H1 (cell line): ENCODE results near the gene CDH10. TPM values are rescaled to one million over a fixed set of nuclear protein-coding genes. Genes with fewer than 3 reads are reported as not detected.

ENCODE experiments used
- CTCF ChIA-PET: fragments of 300-600 bp; sonication (Branson Sonifier 250); formaldehyde crosslinking; loops from one replicate; lab custom pipeline; 2021; ENCODE audit not compliant: partially characterized antibody; lab: Charles Lee
- POLR2A ChIA-PET: fragments of 300-600 bp; sonication (Branson Sonifier 250); formaldehyde crosslinking; loops from one replicate; lab custom pipeline; 2021; ENCODE audit warnings: inconsistent platforms; ENCODE audit not compliant: partially characterized antibody; lab: Charles Lee
- DNase-seq, 2 experiments: peaks; one replicate each; pipeline versions ENCODE4 v3.0.0 to v3.0.0-alpha.2; 2010 to 2022; ENCODE audit warnings: low spot score in 2 of 2, low read depth in 1 of 2, mixed read lengths in 1 of 2
- FAIRE-seq: peaks from 2 replicates; lab custom pipeline; 2011; peaks lifted over from hg19 to GRCh38; lab: Jason Lieb, UNC
- H2AFZ ChIP-seq: 2 replicates; pipeline ENCODE4 v1.8.1; 2012; ENCODE audit warnings: low read length, inconsistent platforms
- H2AK5ac ChIP-seq: 2 replicates; pipeline ENCODE4 v1.6.1; 2013; ENCODE audit warnings: low read depth, low read length
- H2BK120ac ChIP-seq: replicated peaks from 2 replicates; pipeline ENCODE3; 2013; ENCODE audit warnings: low read depth, low read length, inconsistent platforms
- H2BK12ac ChIP-seq: 2 replicates; pipeline ENCODE4 v1.6.1; 2013; ENCODE audit warnings: low read depth, low read length
- H2BK15ac ChIP-seq: 2 replicates; pipeline ENCODE4 v1.6.1; 2013; ENCODE audit warnings: low read length
- H2BK20ac ChIP-seq: 2 replicates; pipeline ENCODE4 v1.6.1; 2013; ENCODE audit warnings: low read length
- H2BK5ac ChIP-seq: 2 replicates; pipeline ENCODE4 v1.6.1; 2013; ENCODE audit warnings: low read depth, low read length
- H3K14ac ChIP-seq: 2 replicates; pipeline ENCODE4 v1.6.1; 2013; ENCODE audit warnings: inconsistent platforms; ENCODE audit not compliant: insufficient read length
- H3K18ac ChIP-seq: 2 replicates; pipeline ENCODE4 v1.6.1; 2013; ENCODE audit warnings: low read length; ENCODE audit errors: extremely low read depth
- H3K23ac ChIP-seq: 2 replicates; pipeline ENCODE4 v1.6.1; 2013; ENCODE audit warnings: inconsistent platforms; ENCODE audit not compliant: insufficient read length
- H3K23me2 ChIP-seq: 2 replicates; pipeline ENCODE4 v1.6.1; 2013; ENCODE audit warnings: low read depth, low read length
- H3K27ac ChIP-seq: 2 replicates; pipeline ENCODE4 v1.6.1; 2011; ENCODE audit warnings: low read depth, low read length, inconsistent platforms
- H3K27me3 ChIP-seq, 4 experiments: replicated peaks in 1 of 4; 1 replicate in 1 of 4; 2 replicates in 3 of 4; pipeline versions ENCODE4 v1.6.1 to v1.8.1; 2011 to 2013; ENCODE audit warnings: low read length in 3 of 4, mild to moderate bottlenecking in 3 of 4, inconsistent platforms in 2 of 4, mixed read lengths in 2 of 4, moderate library complexity in 1 of 4; ENCODE audit not compliant: control insufficient read depth in 3 of 4, insufficient read depth in 3 of 4; ENCODE audit errors: extremely low read depth in 1 of 4
- H3K36me3 ChIP-seq, 4 experiments: 2 replicates each; pipeline versions ENCODE4 v1.6.1 to v1.8.1; 2011 to 2013; ENCODE audit warnings: mild to moderate bottlenecking in 4 of 4, low read length in 3 of 4, moderate library complexity in 2 of 4, control low read depth in 1 of 4, inconsistent platforms in 1 of 4; ENCODE audit not compliant: insufficient read depth in 4 of 4, control insufficient read depth in 2 of 4
- H3K4ac ChIP-seq: replicated peaks from 2 replicates; pipeline ENCODE3; 2013; ENCODE audit warnings: low read length, low read depth, mixed read lengths, inconsistent platforms; ENCODE audit not compliant: insufficient read length
- H3K4me1 ChIP-seq, 4 experiments: replicated peaks in 1 of 4; 1 replicate in 1 of 4; 2 replicates in 3 of 4; pipeline versions ENCODE4 v1.6.1 to v1.8.1; 2011 to 2013; ENCODE audit warnings: low read length in 3 of 4, inconsistent platforms in 2 of 4, mixed read lengths in 1 of 4; ENCODE audit not compliant: insufficient read depth in 4 of 4, control insufficient read depth in 3 of 4
- H3K4me2 ChIP-seq, 2 experiments: 2 replicates each; pipeline versions ENCODE4 v1.6.1 to v1.8.1; 2011 to 2013; ENCODE audit warnings: low read depth in 2 of 2, low read length in 2 of 2, control low read depth in 1 of 2, inconsistent platforms in 1 of 2, mild to moderate bottlenecking in 1 of 2; ENCODE audit not compliant: insufficient read depth in 1 of 2
- H3K4me3 ChIP-seq, 4 experiments: fragments of 200-600, 300-600 bp in 1 of 4; sonication (generic), shearing (Covaris generic), sonication (Bioruptor Twin) in 1 of 4; 2 replicates each; pipeline versions ENCODE4 v1.5.1 to v1.8.1; 2011 to 2016; ENCODE audit warnings: low read length in 4 of 4, low read depth in 3 of 4, control low read depth in 2 of 4, inconsistent platforms in 2 of 4, mild to moderate bottlenecking in 2 of 4, mixed read lengths in 1 of 4, moderate library complexity in 1 of 4; ENCODE audit not compliant: insufficient read depth in 2 of 4; ENCODE audit errors: extremely low read depth in 1 of 4
- H3K56ac ChIP-seq: replicated peaks from 2 replicates; pipeline ENCODE3; 2013; ENCODE audit warnings: low read depth, mild to moderate bottlenecking, mixed read lengths, low read length, inconsistent platforms; ENCODE audit not compliant: insufficient read length
- H3K79me1 ChIP-seq: 2 replicates; pipeline ENCODE4 v1.6.1; 2013; ENCODE audit warnings: low read depth, low read length, control low read depth
- H3K79me2 ChIP-seq, 2 experiments: 2 replicates each; pipeline versions ENCODE4 v1.6.1 to v1.8.1; 2012 to 2013; ENCODE audit warnings: low read length in 2 of 2, mild to moderate bottlenecking in 2 of 2, inconsistent platforms in 1 of 2; ENCODE audit not compliant: insufficient read depth in 2 of 2, control insufficient read depth in 1 of 2
- H3K9ac ChIP-seq, 4 experiments: replicated peaks in 1 of 4; 1 replicate in 1 of 4; 2 replicates in 3 of 4; pipeline versions ENCODE4 v1.6.1 to v1.8.1; 2011 to 2013; ENCODE audit warnings: low read depth in 3 of 4, low read length in 3 of 4, control low read depth in 2 of 4, mild to moderate bottlenecking in 2 of 4, moderate library complexity in 2 of 4, inconsistent platforms in 1 of 4; ENCODE audit errors: extremely low read depth in 1 of 4
- H3K9me3 ChIP-seq, 2 experiments: 2 replicates each; pipeline versions ENCODE4 v1.6.1 to v1.8.1; 2012 to 2013; ENCODE audit warnings: mild to moderate bottlenecking in 2 of 2, moderate library complexity in 2 of 2, control low read depth in 1 of 2, inconsistent platforms in 1 of 2, low read depth in 1 of 2, low read length in 1 of 2, mixed read lengths in 1 of 2; ENCODE audit not compliant: insufficient read depth in 2 of 2
- H4K20me1 ChIP-seq, 2 experiments: replicated peaks in 1 of 2; 2 replicates each; pipeline versions ENCODE3 to v1.8.1; 2011 to 2013; ENCODE audit warnings: inconsistent platforms in 2 of 2, low read length in 2 of 2, mild to moderate bottlenecking in 1 of 2; ENCODE audit not compliant: insufficient read depth in 2 of 2, control insufficient read depth in 1 of 2
- H4K5ac ChIP-seq: 2 replicates; pipeline ENCODE4 v1.6.1; 2013; ENCODE audit warnings: low read length, low read depth, mixed read lengths, inconsistent platforms; ENCODE audit not compliant: insufficient read length
- H4K8ac ChIP-seq: 2 replicates; pipeline ENCODE4 v1.8.0; 2013; ENCODE audit warnings: mild to moderate bottlenecking, moderate library complexity, low read length, inconsistent platforms; ENCODE audit not compliant: insufficient read depth; ENCODE audit errors: extremely low read depth
- H4K91ac ChIP-seq: replicated peaks from 2 replicates; pipeline ENCODE3; 2013; ENCODE audit warnings: low read length, mixed read lengths, inconsistent platforms; ENCODE audit not compliant: insufficient read length
- CBX8 ChIP-seq: fragments of 300-800, 300-1000 bp; sonication (generic); IDR thresholded peaks from 2 replicates; pipeline ENCODE4 v1.7.1; 2016; ENCODE audit warnings: low read depth, low read length, borderline replicate concordance
- CEBPB ChIP-seq: IDR thresholded peaks from 2 replicates; pipeline ENCODE4 v1.6.1; 2012; ENCODE audit warnings: low read depth, low read length
- GABPA ChIP-seq: IDR thresholded peaks from 2 replicates; pipeline ENCODE4 v1.6.1; 2011; ENCODE audit warnings: mild to moderate bottlenecking, low read length, moderate library complexity, borderline replicate concordance; ENCODE audit not compliant: insufficient read depth
- JUND ChIP-seq: IDR thresholded peaks from 2 replicates; pipeline ENCODE4 v1.6.1; 2011; ENCODE audit warnings: mild to moderate bottlenecking, improper control_type of control experiment, low read length
- KDM4A ChIP-seq: IDR thresholded peaks from one replicate; pipeline ENCODE4 v1.7.1; 2012; ENCODE audit warnings: low read depth, mild to moderate bottlenecking, moderate library complexity, low read length, inconsistent platforms; ENCODE audit not compliant: severe bottlenecking
- YY1 ChIP-seq: IDR thresholded peaks from 2 replicates; pipeline ENCODE4 v1.6.1; 2011; ENCODE audit warnings: low read depth, mild to moderate bottlenecking, low read length
- WGBS, 2 experiments: shearing (Covaris generic) in 1 of 2; methylation state at CpG; one replicate each; pipeline versions ENCODE4 v1.1.6 to v1.1.7; 2013 to 2015; ENCODE audit warnings: low lambda C conversion rate in 2 of 2, mixed read lengths in 2 of 2, inconsistent platforms in 1 of 2, low coverage in 1 of 2, missing lambda C conversion rate in 1 of 2; ENCODE audit not compliant: insufficient replicate concordance in 2 of 2, insufficient coverage in 1 of 2, insufficient read length in 1 of 2; ENCODE audit errors: extremely low coverage in 1 of 2, missing lambda C conversion rate in 1 of 2; 5-methylcytosine and 5-hydroxymethylcytosine counted together
- polyA plus RNA-seq, 7 experiments: library from polyadenylated mRNA; depleted of rRNA in 3 of 7; stranded (reverse) in 5 of 7; unstranded in 2 of 7; fragments of >200 nt in 5 of 7; fragments of 200-250 nt in 2 of 7; gene quantifications; 1 replicate in 5 of 7; 2 replicates in 1 of 7; 4 replicates in 1 of 7; pipeline versions ENCODE4 v1.2.1 to v1.2.3, GENCODE V29; 2011 to 2013; ENCODE audit warnings: missing spikeins in 2 of 7, mixed read lengths in 2 of 7
- total RNA-seq: library from RNA; stranded (reverse); fragmentation: NEBNext Ultra II Directional; extraction: Animal tissue kit (Norgen Biotek cat#: 25700); gene quantifications from 2 replicates; pipeline ENCODE4 v1.2.1, GENCODE V29; 2021
- TF ChIP-seq, protein P1 (sequence below): IDR thresholded peaks from 2 replicates; pipeline ENCODE4 v1.6.1; 2012; ENCODE audit warnings: low read length, inconsistent platforms

Gene CDH10
- total and polyA plus RNA-seq, 2 of the 8 experiments (the other 6 are each of a cell fraction or from before 2014, with no cell fraction given): 0.11 TPM; not detected in 1

DNA sequence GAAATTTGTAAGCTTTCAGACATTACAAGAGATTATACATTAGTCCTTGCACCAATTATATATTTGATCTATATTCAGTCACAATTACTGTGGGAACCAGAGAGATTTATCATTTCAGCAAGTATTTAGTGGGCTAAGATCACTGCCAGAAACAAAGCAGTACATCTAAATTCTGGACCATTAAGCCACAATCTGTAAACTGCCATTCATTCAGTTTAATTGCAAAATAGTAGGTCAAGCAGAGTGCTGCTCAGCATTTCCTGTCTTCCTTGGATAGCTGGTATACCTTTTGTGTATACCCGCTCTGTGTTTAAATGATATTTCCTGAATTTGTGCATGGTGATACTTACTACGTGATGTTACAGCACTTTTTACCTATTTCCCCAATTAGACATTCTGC is 42.6 kb downstream of the CDH10 start:
- Histone ChIP-seq H4K8ac (no peak overlapping the region), H3K79me2 (no peaks in the 10 kb centered on the region), H4K20me1 (no peaks in the 10 kb centered on the region), H2BK20ac (no peak overlapping the region), H3K27me3 (no peaks in the 10 kb centered on the region), H2BK12ac (no peak overlapping the region), H2BK15ac (no peak overlapping the region), H3K23me2 (no peaks in the 10 kb centered on the region), H3K9me3 (no peaks in the 10 kb centered on the region), H2BK5ac (no peak overlapping the region), H2AFZ (no peak overlapping the region), H3K9ac (no peak overlapping the region), H4K5ac (no peak overlapping the region), H3K4me3 (no peak overlapping the region), H3K27ac (no peak overlapping the region), H3K56ac (no peak overlapping the region), H3K23ac (no peak overlapping the region), H2AK5ac (no peak overlapping the region), H3K4me2 (no peak overlapping the region), H3K4me1 (no peaks in the 10 kb centered on the region), H3K79me1 (no peaks in the 10 kb centered on the region), H3K14ac (no peak overlapping the region), H4K91ac (no peak overlapping the region), H2BK120ac (no peak overlapping the region), H3K18ac (no peak overlapping the region), H3K36me3 (no peaks in the 10 kb centered on the region), H3K4ac (no peak overlapping the region)
- 97% methylated on average over 2 of the region's 2 CpGs; no CpG with 5 or more reads in 1 of the 2 experiments for WGBS, 2 experiments
- CTCF ChIA-PET: no interaction called here
- POLR2A ChIA-PET: no interaction called here
- DNase-seq: no peak
- FAIRE-seq: no peak
- no peak for TF ChIP-seq CBX8
- TF ChIP-seq KDM4A: no peak
- TF ChIP-seq JUND: no peak
- no peak for TF ChIP-seq GABPA
- TF ChIP-seq, protein P1, sequence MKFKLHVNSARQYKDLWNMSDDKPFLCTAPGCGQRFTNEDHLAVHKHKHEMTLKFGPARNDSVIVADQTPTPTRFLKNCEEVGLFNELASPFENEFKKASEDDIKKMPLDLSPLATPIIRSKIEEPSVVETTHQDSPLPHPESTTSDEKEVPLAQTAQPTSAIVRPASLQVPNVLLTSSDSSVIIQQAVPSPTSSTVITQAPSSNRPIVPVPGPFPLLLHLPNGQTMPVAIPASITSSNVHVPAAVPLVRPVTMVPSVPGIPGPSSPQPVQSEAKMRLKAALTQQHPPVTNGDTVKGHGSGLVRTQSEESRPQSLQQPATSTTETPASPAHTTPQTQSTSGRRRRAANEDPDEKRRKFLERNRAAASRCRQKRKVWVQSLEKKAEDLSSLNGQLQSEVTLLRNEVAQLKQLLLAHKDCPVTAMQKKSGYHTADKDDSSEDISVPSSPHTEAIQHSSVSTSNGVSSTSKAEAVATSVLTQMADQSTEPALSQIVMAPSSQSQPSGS: no peak
- TF ChIP-seq YY1: no peak
- no peak for TF ChIP-seq CEBPB
- TF ChIP-seq, all 59 proteins: peak for 0
